SK-N-SH (cell line): Measurements from ENCODE around the gene FUNDC2.

Experiments used
- CHD2 ChIP-seq: fragments of 150-350 bp; IDR thresholded peaks from 2 replicates; pipeline ENCODE4 v1.6.1; 2018; ENCODE audit warnings: low read length; ENCODE audit not compliant: partially characterized antibody
- CTCF ChIP-seq: fragments of 200-600 bp; sonication (generic); IDR thresholded peaks from 2 replicates; pipeline ENCODE4 v1.6.1; 2017; ENCODE audit warnings: antibody characterized with exemption, mild to moderate bottlenecking, moderate library complexity
- EP300 ChIP-seq, 2 experiments: IDR thresholded peaks; 2 replicates each; pipeline versions ENCODE4 v1.4.0 to v1.6.1; 2012; ENCODE audit warnings: borderline replicate concordance in 1 of 2, low read depth in 1 of 2, low read length in 1 of 2
- NFIC ChIP-seq: IDR thresholded peaks from 2 replicates; pipeline ENCODE4 v1.4.0; 2012; ENCODE audit warnings: borderline replicate concordance
- NRF1 ChIP-seq: IDR thresholded peaks from 2 replicates; pipeline ENCODE4 v1.6.1; 2012; ENCODE audit warnings: low read depth, mild to moderate bottlenecking, low read length
- POLR2AphosphoS5 ChIP-seq: IDR thresholded peaks from 2 replicates; pipeline ENCODE4 v1.6.1; 2012; ENCODE audit warnings: low read depth, low read length
- RFX5 ChIP-seq: IDR thresholded peaks from 2 replicates; pipeline ENCODE4 v1.6.1; 2012; ENCODE audit warnings: mild to moderate bottlenecking, improper control_type of control experiment, low read length
- SIN3A ChIP-seq: IDR thresholded peaks from 2 replicates; pipeline ENCODE4 v1.6.1; 2012; ENCODE audit warnings: low read depth, mild to moderate bottlenecking, low read length, moderate library complexity, borderline replicate concordance
- TCF12 ChIP-seq: IDR thresholded peaks from 2 replicates; pipeline ENCODE4 v1.4.0; 2012
- TEAD4 ChIP-seq: IDR thresholded peaks from 2 replicates; pipeline ENCODE4 v1.4.0; 2012; ENCODE audit warnings: mild to moderate bottlenecking, borderline replicate concordance; ENCODE audit not compliant: insufficient read depth

GRCh38 chrX:155000841-155001240 lies 25.8 kb upstream of the FUNDC2 start:
- no peak for TF ChIP-seq POLR2AphosphoS5
- no peak for TF ChIP-seq CTCF
- TF ChIP-seq TCF12, result no peak
- no peak for TF ChIP-seq NRF1
- TF ChIP-seq RFX5, result no peak
- TF ChIP-seq CHD2, result no peak
- no peak for TF ChIP-seq TEAD4
- TF ChIP-seq NFIC, result no peak
- no peak for TF ChIP-seq SIN3A
- TF ChIP-seq EP300 (IDR thresholded peaks at IDR 0.05; ENCODE audit: borderline replicate concordance in 1 of 2, low read depth in 1 of 2, low read length in 1 of 2), result no peak
